ENCODE results near the gene PIP5KL1.

The PIP5KL1 gene

GRCh38 chr9:127979015-127979332, 48.4 kb upstream of the PIP5KL1 start:
- Histone ChIP-seq H3K27me3 (ENCODE audit: insufficient read depth, low read length, poor library complexity, severe bottlenecking) (no peaks in the 10 kb centered on the region), H3K36me3 (ENCODE audit: insufficient read depth, low read length) (no peaks in the 10 kb centered on the region), H3F3A (ENCODE audit: low read depth) (no peaks in the 10 kb centered on the region), H3K4me2 (ENCODE audit: low read depth, low read length, poor library complexity, severe bottlenecking) (peak overlapping the region; percentile 80), H2AFZ (ENCODE audit: low read length) (no peak overlapping the region), H3K4me3 (ENCODE audit: low read length, poor library complexity, severe bottlenecking) (peak overlapping the region; percentile 91), H4K20me1 (ENCODE audit: insufficient read depth, low read length, poor library complexity, severe bottlenecking) (peaks cover 53% of the 10 kb centered on the region), H3K79me2 (ENCODE audit: insufficient read depth, low read length) (peaks cover 69% of the 10 kb centered on the region), H3K4me1 (ENCODE audit: insufficient read depth, low read length, poor library complexity, severe bottlenecking) (peaks cover 72% of the 10 kb centered on the region), H3K9ac (ENCODE audit: low read depth, low read length, poor library complexity, severe bottlenecking) (peak overlapping the region; percentile 80), H3K9me2 (replicated peaks; ENCODE audit: low read depth, low read length) (no peaks in the 10 kb centered on the region), H3K9me3 (ENCODE audit: insufficient read depth, low read depth, low read length) (no peaks in the 10 kb centered on the region)
- TF ChIP-seq EZH2phosphoT487 (IDR thresholded peaks at IDR 0.05; ENCODE audit: borderline replicate concordance) (no peak), CTCF (conservative IDR thresholded peaks at IDR 0.05; ENCODE audit: low read length) (no peak)

GRCh38 chr9:127977884-127978647, 47.5 kb upstream of the PIP5KL1 start:
- Histone ChIP-seq H3K79me2 (ENCODE audit: insufficient read depth, low read length) (peaks cover 78% of the 10 kb centered on the region), H3K36me3 (ENCODE audit: insufficient read depth, low read length) (no peaks in the 10 kb centered on the region), H3K9ac (ENCODE audit: low read depth, low read length, poor library complexity, severe bottlenecking) (peak overlapping the region; percentile 80), H2AFZ (ENCODE audit: low read length) (no peak overlapping the region), H3K4me1 (ENCODE audit: insufficient read depth, low read length, poor library complexity, severe bottlenecking) (peaks cover 71% of the 10 kb centered on the region), H3K4me2 (ENCODE audit: low read depth, low read length, poor library complexity, severe bottlenecking) (peak overlapping the region; percentile 80), H3F3A (ENCODE audit: low read depth) (no peaks in the 10 kb centered on the region), H3K4me3 (ENCODE audit: low read length, poor library complexity, severe bottlenecking) (peak overlapping the region; percentile 91), H3K9me2 (replicated peaks; ENCODE audit: low read depth, low read length) (no peaks in the 10 kb centered on the region), H4K20me1 (ENCODE audit: insufficient read depth, low read length, poor library complexity, severe bottlenecking) (peaks cover 61% of the 10 kb centered on the region), H3K27me3 (ENCODE audit: insufficient read depth, low read length, poor library complexity, severe bottlenecking) (no peaks in the 10 kb centered on the region), H3K9me3 (ENCODE audit: insufficient read depth, low read depth, low read length) (no peaks in the 10 kb centered on the region)
- no peak for TF ChIP-seq EZH2phosphoT487 (IDR thresholded peaks at IDR 0.05; ENCODE audit: borderline replicate concordance)
- TF ChIP-seq CTCF (conservative IDR thresholded peaks at IDR 0.05; ENCODE audit: low read length) = no peak

DNA sequence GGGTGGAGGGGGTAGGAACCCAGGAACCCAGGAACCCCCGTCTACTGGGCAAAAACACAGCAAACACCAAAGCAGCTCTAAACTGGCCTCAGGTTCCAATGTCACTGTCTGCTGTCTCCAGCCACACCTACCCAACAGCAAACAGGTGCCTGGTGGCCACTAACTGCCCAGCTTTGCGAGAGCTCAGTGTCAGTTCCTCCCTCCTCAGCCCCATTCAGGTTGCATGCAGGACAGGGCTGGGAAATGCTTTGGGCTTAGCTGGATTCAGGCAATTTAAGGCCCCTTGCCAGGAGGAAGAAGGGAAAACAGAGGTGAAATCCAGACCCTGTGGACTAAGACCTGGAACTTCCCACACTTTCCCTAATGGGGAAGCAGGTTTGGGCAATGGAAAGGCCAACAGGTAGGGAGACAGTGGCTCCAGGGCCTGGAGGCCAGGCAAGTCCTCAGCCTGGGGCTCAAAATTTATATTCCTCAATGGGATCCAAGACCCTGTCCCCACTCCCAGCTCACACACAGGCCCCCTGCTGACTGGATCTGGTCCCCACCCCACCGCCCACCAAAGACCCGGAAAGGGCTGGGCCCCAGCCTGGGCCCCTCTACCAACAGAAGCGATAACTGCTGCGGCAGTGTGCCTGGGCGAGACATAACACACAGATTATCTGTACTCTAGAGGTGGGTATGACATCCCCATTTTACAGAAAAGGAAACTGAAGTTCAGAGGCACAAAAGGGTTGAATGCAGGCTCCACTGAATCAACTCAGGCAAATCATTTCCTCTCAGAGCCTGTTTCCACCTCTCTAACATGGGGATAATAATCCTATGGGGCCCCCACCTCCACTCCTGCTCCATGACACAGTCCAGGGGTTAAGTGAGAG, 46.7 kb upstream of the PIP5KL1 start:
- Histone ChIP-seq H3K4me2 (ENCODE audit: low read depth, low read length, poor library complexity, severe bottlenecking) (peak overlapping the region; percentile 80), H3K4me1 (ENCODE audit: insufficient read depth, low read length, poor library complexity, severe bottlenecking) (peaks cover 71% of the 10 kb centered on the region), H3K4me3 (ENCODE audit: low read length, poor library complexity, severe bottlenecking) (peak overlapping the region; percentile 91), H3K27me3 (ENCODE audit: insufficient read depth, low read length, poor library complexity, severe bottlenecking) (no peaks in the 10 kb centered on the region), H3K9me2 (replicated peaks; ENCODE audit: low read depth, low read length) (no peaks in the 10 kb centered on the region), H3F3A (ENCODE audit: low read depth) (no peaks in the 10 kb centered on the region), H3K9ac (ENCODE audit: low read depth, low read length, poor library complexity, severe bottlenecking) (peak overlapping the region; percentile 80), H4K20me1 (ENCODE audit: insufficient read depth, low read length, poor library complexity, severe bottlenecking) (peaks cover 69% of the 10 kb centered on the region), H3K9me3 (ENCODE audit: insufficient read depth, low read depth, low read length) (no peaks in the 10 kb centered on the region), H2AFZ (ENCODE audit: low read length) (no peak overlapping the region), H3K79me2 (ENCODE audit: insufficient read depth, low read length) (peaks cover 86% of the 10 kb centered on the region), H3K36me3 (ENCODE audit: insufficient read depth, low read length) (no peaks in the 10 kb centered on the region)
- TF ChIP-seq CTCF (conservative IDR thresholded peaks at IDR 0.05; ENCODE audit: low read length) (no peak; the same call in 1 of the 2 replicates), EZH2phosphoT487 (IDR thresholded peaks at IDR 0.05; ENCODE audit: borderline replicate concordance) (no peak)
